ENCODE data around the gene RHBDF2. TPM values are rescaled to one million over a fixed set of nuclear protein-coding genes. Genes with fewer than 3 reads are reported as not detected.

RHBDF2 gene
- total and polyA plus RNA-seq, 4 experiments from 2014 or later, result 5.4 to 62.2 (median 32.6) TPM

DNA sequence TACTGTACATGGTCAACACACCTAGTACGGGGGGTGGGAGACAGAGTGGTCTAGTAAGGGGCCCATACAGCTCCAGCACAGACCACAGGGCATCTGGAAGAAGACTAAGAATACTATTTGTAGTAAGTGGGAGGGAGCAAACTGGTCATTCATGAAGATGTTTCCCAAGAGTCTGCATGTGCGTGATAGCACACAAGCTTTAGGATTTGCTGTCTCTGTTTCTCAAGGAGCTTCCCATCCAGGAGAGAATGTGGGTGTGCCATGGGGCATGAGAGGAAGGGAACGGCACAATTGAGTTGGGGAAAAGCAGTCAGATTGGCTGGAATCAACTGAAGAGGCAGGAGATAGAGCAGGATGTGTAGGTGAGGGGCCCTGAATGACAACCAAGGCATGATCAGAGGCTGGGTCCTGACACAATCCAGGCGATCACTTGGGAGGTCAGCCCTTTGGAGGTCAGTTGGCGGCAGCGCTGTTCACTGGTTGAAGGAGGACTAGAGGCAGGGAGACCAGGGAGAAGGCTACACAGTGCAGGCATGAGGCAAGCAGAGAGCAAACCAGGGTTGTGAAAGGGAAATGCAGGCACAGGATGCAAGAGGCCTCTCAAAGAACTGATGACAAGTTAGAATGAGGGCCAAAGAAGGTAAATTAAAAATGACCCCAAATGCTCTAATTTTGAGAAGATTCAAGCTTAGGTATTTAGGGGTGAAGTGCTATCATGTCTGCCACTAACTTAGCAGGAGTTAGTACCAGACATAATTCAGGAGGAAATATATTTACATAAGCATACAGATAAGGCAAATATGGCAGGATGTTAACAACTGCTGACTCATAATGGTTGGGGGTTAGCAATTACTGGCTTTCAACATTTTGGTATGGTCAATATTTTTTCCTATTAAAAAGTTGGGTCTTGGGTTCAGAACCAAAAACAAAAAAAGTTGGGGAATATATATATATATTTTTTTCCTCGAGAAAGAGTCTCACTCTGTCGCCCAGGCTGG, 58.6 kb downstream of the RHBDF2 start:
- intact Hi-C loops (cut with micrococcal nuclease), result no loop called here
- no peak overlapping the region for H3K27ac ChIP-seq (ENCODE audit: low read depth, low read length)
- peak overlapping the region in 1 of 7 donors; percentile 64 for H3K27ac Mint-ChIP-seq
- peaks cover 7 to 9% of the 10 kb centered on the region in 2 donors for H3K36me3 Mint-ChIP-seq
- no peak for DNase-seq
- H3K27me3 Mint-ChIP-seq, result no peaks in the 10 kb centered on the region
- H3K27me3 ChIP-seq (ENCODE audit: insufficient read depth, low read length), result no peaks in the 10 kb centered on the region
- ChIA-PET CTCF (ENCODE audit: partially characterized antibody) (interaction anchor here (0.7 kb wide), 1 partner anchor 11 kb away, joined by 3 read pairs; no protein-coding TSS in a partner anchor), POLR2A (ENCODE audit: partially characterized antibody) (interaction anchor here (1.5 kb wide), 1 partner anchor 10 kb away, joined by 6 read pairs; no protein-coding TSS in a partner anchor)
- H3K9me3 Mint-ChIP-seq, result no peaks in the 10 kb centered on the region
- peaks cover 31 to 81% (median 55%) of the 10 kb centered on the region in 4 donors for H3K4me1 Mint-ChIP-seq
- H3K4me3 Mint-ChIP-seq, result peak overlapping the region in 2 of 8 donors; percentile 12 to 54
- H3K36me3 ChIP-seq (ENCODE audit: insufficient read depth, low read length), result no peaks in the 10 kb centered on the region
- H3K9me3 ChIP-seq (ENCODE audit: control insufficient read depth in 1 of 2, low read length in 2 of 2), result no peaks in the 10 kb centered on the region
- peaks cover 16% of the 10 kb centered on the region for H3K4me1 ChIP-seq (ENCODE audit: insufficient read depth, low read length)
- no peak overlapping the region for H3K4me3 ChIP-seq (ENCODE audit: low read length in 2 of 2)

DNA sequence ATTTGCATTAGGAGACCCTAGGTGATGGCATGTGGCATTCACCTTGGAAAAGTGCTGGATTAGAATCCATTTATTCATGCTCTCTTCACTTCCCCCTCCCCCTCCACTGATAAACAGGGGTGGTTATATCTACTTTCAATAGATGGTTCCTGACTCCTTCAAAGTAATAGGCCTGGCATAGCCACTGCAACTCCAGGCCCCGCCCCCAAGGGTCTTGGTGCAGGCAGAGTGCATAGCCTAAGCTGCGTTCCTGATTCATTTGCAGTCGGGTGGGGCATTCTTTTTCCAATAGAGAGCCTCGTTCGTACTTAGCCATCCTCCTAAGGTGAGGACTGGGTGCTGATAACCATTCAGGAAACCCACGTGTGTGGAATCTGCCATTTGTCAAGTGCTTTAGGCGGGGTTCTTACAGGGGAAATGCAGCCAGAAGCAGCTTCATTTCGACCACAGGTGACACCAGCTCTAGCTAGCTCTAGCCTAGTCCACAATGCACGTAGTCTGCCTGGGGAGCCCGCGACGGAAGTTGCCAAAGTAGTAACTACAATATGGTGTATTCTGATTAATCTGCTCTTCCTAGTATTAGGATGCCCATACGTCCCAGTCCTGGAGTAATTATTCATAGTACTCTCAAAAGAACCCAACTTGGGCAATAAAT, 59.4 kb downstream of the RHBDF2 start:
- Histone ChIP-seq H3K27ac (ENCODE audit: low read depth, low read length) (no peak overlapping the region), H3K9me3 (ENCODE audit: control insufficient read depth in 1 of 2, low read length in 2 of 2) (no peaks in the 10 kb centered on the region), H3K4me3 (ENCODE audit: low read length in 2 of 2) (no peak overlapping the region), H3K4me1 (ENCODE audit: insufficient read depth, low read length) (peaks cover 16% of the 10 kb centered on the region), H3K27me3 (ENCODE audit: insufficient read depth, low read length) (no peaks in the 10 kb centered on the region), H3K36me3 (ENCODE audit: insufficient read depth, low read length) (no peaks in the 10 kb centered on the region)
- Mint-ChIP-seq H3K27me3 (no peaks in the 10 kb centered on the region), H3K4me1 (peaks cover 30 to 73% (median 51%) of the 10 kb centered on the region in 4 donors), H3K4me3 (peak overlapping the region in 1 of 8 donors; percentile 12), H3K9me3 (no peaks in the 10 kb centered on the region), H3K36me3 (peaks cover 4 to 9% of the 10 kb centered on the region in 2 donors), H3K27ac (no peak overlapping the region)
- intact Hi-C loops (cut with micrococcal nuclease), result no loop called here
- ChIA-PET CTCF (ENCODE audit: partially characterized antibody) (interaction anchor here (0.7 kb wide), 1 partner anchor 12 kb away, joined by 3 read pairs; no protein-coding TSS in a partner anchor), POLR2A (ENCODE audit: partially characterized antibody) (no interaction called here)
- DNase-seq, result no peak

DNA sequence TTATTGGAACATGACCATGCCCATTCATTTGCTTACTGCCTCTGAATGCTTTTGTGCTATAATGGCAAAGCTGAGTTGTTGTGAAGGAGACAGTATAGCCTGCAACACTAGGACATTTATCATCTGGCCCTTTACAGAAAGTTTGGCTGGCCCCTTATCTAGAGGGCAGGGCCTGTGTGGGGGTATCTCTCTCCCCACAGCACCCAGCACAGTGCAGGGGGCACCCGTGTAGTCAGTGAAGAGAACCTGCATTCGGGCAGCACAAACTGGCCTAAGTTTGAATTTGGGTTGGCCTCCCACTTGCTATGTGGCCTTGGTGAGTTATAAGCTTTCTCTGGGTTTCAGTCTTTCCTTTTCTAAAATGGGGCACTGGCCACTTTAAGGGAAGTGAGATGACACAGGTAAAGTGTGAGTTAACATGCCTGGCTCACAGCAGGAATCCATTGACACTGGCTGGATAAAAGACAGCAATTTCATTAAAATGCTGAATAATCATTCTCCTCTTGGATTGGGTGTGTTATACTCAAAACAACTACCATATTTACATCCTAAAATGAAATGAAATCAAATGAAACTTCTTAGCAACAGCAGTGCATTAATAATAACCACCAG, 60.4 kb downstream of the RHBDF2 start:
- Mint-ChIP-seq H3K36me3 (peaks cover 4 to 9% of the 10 kb centered on the region in 2 donors), H3K4me3 (no peak overlapping the region), H3K27me3 (no peaks in the 10 kb centered on the region), H3K9me3 (no peaks in the 10 kb centered on the region), H3K27ac (no peak overlapping the region), H3K4me1 (peaks cover 29 to 63% (median 49%) of the 10 kb centered on the region in 4 donors)
- POLR2A ChIA-PET (ENCODE audit: partially characterized antibody), result no interaction called here
- intact Hi-C loops (cut with micrococcal nuclease), result no loop called here
- no peak for DNase-seq
- Histone ChIP-seq H3K36me3 (ENCODE audit: insufficient read depth, low read length) (no peaks in the 10 kb centered on the region), H3K27me3 (ENCODE audit: insufficient read depth, low read length) (no peaks in the 10 kb centered on the region), H3K4me1 (ENCODE audit: insufficient read depth, low read length) (peaks cover 16% of the 10 kb centered on the region), H3K4me3 (ENCODE audit: low read length in 2 of 2) (no peak overlapping the region), H3K27ac (ENCODE audit: low read depth, low read length) (no peak overlapping the region), H3K9me3 (ENCODE audit: control insufficient read depth in 1 of 2, low read length in 2 of 2) (no peaks in the 10 kb centered on the region)
- CTCF ChIA-PET (ENCODE audit: partially characterized antibody), result no interaction called here

GRCh38 chr17:76439314-76439928, 61.8 kb downstream of the RHBDF2 start:
- peaks cover 22 to 55% (median 46%) of the 10 kb centered on the region in 4 donors for H3K4me1 Mint-ChIP-seq
- Histone ChIP-seq H3K27ac (ENCODE audit: low read depth, low read length) (no peak overlapping the region), H3K4me3 (ENCODE audit: low read length in 2 of 2) (no peak overlapping the region), H3K4me1 (ENCODE audit: insufficient read depth, low read length) (peaks cover 12% of the 10 kb centered on the region), H3K9me3 (ENCODE audit: control insufficient read depth in 1 of 2, low read length in 2 of 2) (no peaks in the 10 kb centered on the region), H3K36me3 (ENCODE audit: insufficient read depth, low read length) (no peaks in the 10 kb centered on the region), H3K27me3 (ENCODE audit: insufficient read depth, low read length) (no peaks in the 10 kb centered on the region)
- ChIA-PET CTCF (ENCODE audit: partially characterized antibody) (no interaction called here), POLR2A (ENCODE audit: partially characterized antibody) (no interaction called here)
- peak overlapping the region in 3 of 7 donors; percentile 5 to 62 (median 43) for H3K27ac Mint-ChIP-seq
- intact Hi-C loops (cut with micrococcal nuclease), result no loop called here
- no peaks in the 10 kb centered on the region for H3K27me3 Mint-ChIP-seq
- no peak for DNase-seq
- peaks cover 4 to 9% of the 10 kb centered on the region in 2 donors for H3K36me3 Mint-ChIP-seq
- H3K9me3 Mint-ChIP-seq, result no peaks in the 10 kb centered on the region
- H3K4me3 Mint-ChIP-seq, result no peak overlapping the region

DNA sequence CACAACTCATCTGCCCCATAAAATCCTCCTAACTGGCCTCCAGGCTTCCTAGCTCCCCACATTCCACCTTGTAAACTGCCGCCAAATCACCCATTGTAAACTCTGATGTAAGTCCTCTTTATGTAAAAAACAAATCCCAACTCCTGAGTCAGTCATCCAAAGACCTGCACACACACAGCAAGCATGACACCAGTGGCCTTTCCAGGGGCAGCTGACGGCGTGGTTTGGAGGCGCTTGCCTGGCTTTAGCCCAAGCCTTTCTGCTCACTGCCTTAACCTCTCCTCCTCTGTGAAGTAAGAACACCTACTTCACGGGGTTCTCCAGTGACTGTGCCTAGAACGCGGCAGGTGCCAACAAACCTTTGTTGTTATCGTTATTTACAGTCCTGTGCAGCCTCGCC, 62.3 kb downstream of the RHBDF2 start:
- Histone ChIP-seq H3K27ac (ENCODE audit: low read depth, low read length) (no peak overlapping the region), H3K36me3 (ENCODE audit: insufficient read depth, low read length) (no peaks in the 10 kb centered on the region), H3K4me1 (ENCODE audit: insufficient read depth, low read length) (peaks cover 12% of the 10 kb centered on the region), H3K27me3 (ENCODE audit: insufficient read depth, low read length) (no peaks in the 10 kb centered on the region), H3K4me3 (ENCODE audit: low read length in 2 of 2) (no peak overlapping the region), H3K9me3 (ENCODE audit: control insufficient read depth in 1 of 2, low read length in 2 of 2) (no peaks in the 10 kb centered on the region)
- Mint-ChIP-seq H3K4me1 (peaks cover 22 to 56% (median 44%) of the 10 kb centered on the region in 4 donors), H3K4me3 (no peak overlapping the region), H3K27me3 (no peaks in the 10 kb centered on the region), H3K27ac (peak overlapping the region in 3 of 7 donors; percentile 1 to 62 (median 43)), H3K9me3 (no peaks in the 10 kb centered on the region), H3K36me3 (peaks cover 10 to 11% of the 10 kb centered on the region in 2 donors)
- no peak for DNase-seq
- intact Hi-C loops (cut with micrococcal nuclease), result no loop called here
- ChIA-PET POLR2A (ENCODE audit: partially characterized antibody) (interaction anchor here (1.1 kb wide), 1 partner anchor 54 kb away, joined by 3 read pairs; the partner anchor contains the start of gene SPHK1), CTCF (ENCODE audit: partially characterized antibody) (no interaction called here)

DNA sequence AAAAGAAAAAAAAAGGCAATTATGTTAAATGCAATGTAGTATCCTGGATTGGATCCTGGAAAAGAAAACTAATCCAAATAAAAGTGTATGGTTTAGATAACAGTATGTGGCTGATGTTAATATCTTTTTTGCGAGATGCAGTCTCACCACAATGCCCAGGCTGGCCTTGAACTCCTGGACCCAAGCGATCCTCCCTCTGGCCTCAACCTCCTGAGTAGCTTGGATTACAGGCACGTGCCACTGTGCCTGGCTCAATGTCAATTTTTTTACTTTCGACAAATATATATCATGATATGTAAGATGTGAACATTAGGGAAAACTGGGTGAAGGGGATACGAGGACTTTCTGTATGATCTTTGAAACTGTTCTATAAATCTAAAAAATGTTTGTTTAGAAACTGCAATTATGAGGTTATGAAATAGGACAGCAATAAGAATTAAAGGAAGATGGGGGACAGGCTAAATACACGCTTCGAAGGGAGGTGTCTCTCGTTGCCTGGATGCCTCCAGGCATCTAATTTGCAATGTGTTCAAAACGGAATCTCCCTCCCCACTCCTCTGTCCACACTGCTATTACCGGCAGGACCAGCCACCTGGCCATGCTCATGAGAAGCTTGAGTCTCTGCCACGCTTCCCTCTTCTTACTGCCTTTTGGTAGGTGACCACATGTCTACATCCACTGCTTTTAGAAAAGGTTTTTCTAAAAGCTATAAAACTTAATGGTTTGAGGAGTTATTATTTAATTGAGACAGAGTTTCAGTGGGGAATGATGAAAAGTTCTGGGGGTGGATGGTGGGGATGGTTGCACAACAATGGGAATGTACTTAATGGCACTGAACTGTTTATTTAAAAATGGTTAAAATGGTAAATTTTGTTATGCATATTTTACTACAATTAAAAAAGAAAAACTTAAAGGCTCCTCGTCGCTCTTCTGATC, 63.5 kb downstream of the RHBDF2 start:
- Histone ChIP-seq H3K9me3 (ENCODE audit: control insufficient read depth in 1 of 2, low read length in 2 of 2) (no peaks in the 10 kb centered on the region), H3K4me1 (ENCODE audit: insufficient read depth, low read length) (peaks cover 10% of the 10 kb centered on the region), H3K27me3 (ENCODE audit: insufficient read depth, low read length) (no peaks in the 10 kb centered on the region), H3K36me3 (ENCODE audit: insufficient read depth, low read length) (no peaks in the 10 kb centered on the region), H3K4me3 (ENCODE audit: low read length in 2 of 2) (no peak overlapping the region), H3K27ac (ENCODE audit: low read depth, low read length) (no peak overlapping the region)
- H3K4me3 Mint-ChIP-seq, result no peak overlapping the region
- ChIA-PET CTCF (ENCODE audit: partially characterized antibody) (interaction anchor here (1.0 to 1.1 kb wide), 2 partner anchors 10 to 134 kb away, joined by 3 to 4 read pairs; no protein-coding TSS in a partner anchor), POLR2A (ENCODE audit: partially characterized antibody) (interaction anchor here (1.1 kb wide), 1 partner anchor 53 kb away, joined by 3 read pairs; the partner anchor contains the start of gene SPHK1)
- peaks cover 20 to 51% (median 39%) of the 10 kb centered on the region in 4 donors for H3K4me1 Mint-ChIP-seq
- no peak overlapping the region for H3K27ac Mint-ChIP-seq
- DNase-seq, result no peak
- intact Hi-C loops (cut with micrococcal nuclease), result no loop called here
- H3K9me3 Mint-ChIP-seq, result no peaks in the 10 kb centered on the region
- H3K36me3 Mint-ChIP-seq, result peaks cover 7 to 13% of the 10 kb centered on the region in 2 donors
- H3K27me3 Mint-ChIP-seq, result no peaks in the 10 kb centered on the region
